Ishikawa (cell line): ENCODE measurements around the gene CES2.

Source experiments
- CEBPB ChIP-seq: IDR thresholded peaks from 2 replicates; pipeline ENCODE4 v1.6.1; 2012
- CREB1 ChIP-seq: IDR thresholded peaks from 2 replicates; pipeline ENCODE4 v1.6.1; 2012; ENCODE audit warnings: low read depth
- EGR1 ChIP-seq: IDR thresholded peaks from 2 replicates; pipeline ENCODE4 v1.6.1; 2012
- EP300 ChIP-seq: IDR thresholded peaks from 2 replicates; pipeline ENCODE4 v1.6.1; 2012; ENCODE audit warnings: borderline replicate concordance
- FOXM1 ChIP-seq: IDR thresholded peaks from 2 replicates; pipeline ENCODE4 v1.6.1; 2012; ENCODE audit warnings: low read depth, borderline replicate concordance
- MAX ChIP-seq: IDR thresholded peaks from 2 replicates; pipeline ENCODE4 v1.6.1; 2012
- NFIC ChIP-seq: IDR thresholded peaks from 2 replicates; pipeline ENCODE4 v1.6.1; 2012
- RAD21 ChIP-seq: IDR thresholded peaks from 2 replicates; pipeline ENCODE4 v1.6.1; 2012; ENCODE audit warnings: low read depth
- REST ChIP-seq: IDR thresholded peaks from 2 replicates; pipeline ENCODE4 v1.6.1; 2012; ENCODE audit warnings: low read depth, mild to moderate bottlenecking
- TAF1 ChIP-seq: IDR thresholded peaks from 2 replicates; pipeline ENCODE4 v1.6.1; 2012; ENCODE audit warnings: low read depth, mild to moderate bottlenecking
- TCF12 ChIP-seq: IDR thresholded peaks from 2 replicates; pipeline ENCODE4 v1.6.1; 2012; ENCODE audit warnings: low read depth
- TEAD4 ChIP-seq: IDR thresholded peaks from 2 replicates; pipeline ENCODE4 v1.6.1; 2012
- USF1 ChIP-seq: IDR thresholded peaks from 2 replicates; pipeline ENCODE4 v1.6.1; 2012
- YY1 ChIP-seq: IDR thresholded peaks from 2 replicates; pipeline ENCODE4 v1.6.1; 2012; ENCODE audit warnings: low read depth
- ZBTB7A ChIP-seq: IDR thresholded peaks from 2 replicates; pipeline ENCODE4 v1.6.1; 2012; ENCODE audit warnings: low read depth

CES2 gene

GRCh38 chr16:66921729-66922450 lies 13.4 kb upstream of the CES2 start:
- TF ChIP-seq EGR1 (no peak), CREB1 (no peak), MAX (no peak), USF1 (no peak), NFIC (no peak), TCF12 (no peak), FOXM1 (no peak)

GRCh38 chr16:66923247-66923731 lies 12.0 kb upstream of the CES2 start:
- TF ChIP-seq MAX (no peak), FOXM1 (no peak), TAF1 (no peak), REST (no peak), YY1 (no peak), CREB1 (no peak), TEAD4 (no peak), TCF12 (no peak), ZBTB7A (no peak), CEBPB (no peak), EP300 (no peak), RAD21 (no peak), EGR1 (no peak), NFIC (no peak), USF1 (no peak)

- TF ChIP-seq CREB1 (no peak), FOXM1 (no peak), RAD21 (no peak), EP300 (no peak), YY1 (no peak), TAF1 (no peak), REST (no peak), MAX (no peak), NFIC (no peak), CEBPB (no peak), ZBTB7A (no peak), USF1 (no peak), TCF12 (no peak), EGR1 (no peak)
Measured at GRCh38 chr16:66923866-66924265, 11.4 kb upstream of the CES2 start.

- TF ChIP-seq EP300 (no peak), EGR1 (no peak), REST (no peak), USF1 (no peak), NFIC (no peak), FOXM1 (no peak), MAX (no peak), CEBPB (no peak), RAD21 (no peak; the same call in 1 of the 2 replicates), YY1 (no peak), TEAD4 (no peak), TCF12 (no peak)
Measured at GRCh38 chr16:66924527-66925321, 10.6 kb upstream of the CES2 start.
